ENCODE results near the gene DLG2. TPM values are rescaled to one million over a fixed set of nuclear protein-coding genes. Genes with fewer than 3 reads are reported as not detected.

DLG2 gene
- total and polyA plus RNA-seq, 2 donors (not counting 3 experiments of a cell fraction or from before 2014, with no cell fraction given): 0.15 to 1.1 TPM

GRCh38 chr11:83630211-83630610 is 1996.9 kb downstream of the DLG2 start:
- no peaks in the 10 kb centered on the region for H3K27me3 ChIP-seq (ENCODE audit: control insufficient read depth in 2 of 2, insufficient read depth in 2 of 2, low read length in 2 of 2)
- no peaks in the 10 kb centered on the region for H4K20me1 ChIP-seq (replicated peaks; ENCODE audit: control insufficient read depth, extremely low read depth, insufficient read depth, low read length)
- ChIA-PET POLR2A (no interaction called here), CTCF (no interaction called here)
- intact Hi-C loops (cut with micrococcal nuclease): no loop called here
- no peak for FAIRE-seq
- no peak overlapping the region for H3K27ac ChIP-seq (ENCODE audit: insufficient read depth, low read depth, low read length)
- no peak overlapping the region for H3K4me2 ChIP-seq (ENCODE audit: insufficient read depth, low read length)
- dilution Hi-C loops (cut with MboI; ENCODE audit: extremely low pct_ligation_motif_present, low sequenced_read_pairs): no loop called here
- BruUV-seq (replicated peaks): no TSS peak
- H3K9me1 ChIP-seq (replicated peaks; ENCODE audit: control insufficient read depth, extremely low read depth, insufficient read depth, low read length): no peaks in the 10 kb centered on the region
- H3K4me1 ChIP-seq (ENCODE audit: control insufficient read depth, extremely low read depth, insufficient read depth, low read length): no peaks in the 10 kb centered on the region
- no peak overlapping the region for H3K4me3 ChIP-seq (replicated peaks in 1 of 3; ENCODE audit: insufficient read depth in 1 of 3, low read depth in 1 of 3, low read length in 3 of 3)
- no peaks in the 10 kb centered on the region for H3K36me3 ChIP-seq (ENCODE audit: control insufficient read depth in 2 of 2, extremely low read depth in 1 of 2, insufficient read depth in 2 of 2, low read length in 2 of 2)
- no peak overlapping the region for H3K9ac ChIP-seq (replicated peaks; ENCODE audit: extremely low read depth, insufficient read depth, low read length)
- no peak for DNase-seq (ENCODE audit: low read depth, low spot score)
- no peaks in the 10 kb centered on the region for H3K79me2 ChIP-seq (ENCODE audit: control insufficient read depth, insufficient read depth, low read length)
- H3K9me3 ChIP-seq (replicated peaks; ENCODE audit: control insufficient read depth, insufficient read depth, low read length): no peaks in the 10 kb centered on the region
- no peak for TF ChIP-seq MYC (IDR thresholded peaks at IDR 0.05; ENCODE audit: low read depth, low read length)
- no peak for TF ChIP-seq FOS (IDR thresholded peaks at IDR 0.05; ENCODE audit: borderline replicate concordance, insufficient read depth, low read length)
- no peak for TF ChIP-seq POLR2A (IDR thresholded peaks at IDR 0.05; ENCODE audit: low read depth, low read length)
- no peak for TF ChIP-seq CTCF (IDR thresholded peaks at IDR 0.05; ENCODE audit: extremely low read depth in 1 of 2, insufficient read depth in 1 of 2, low read depth in 1 of 2, low read length in 2 of 2)
- no peak for TF ChIP-seq MAX (IDR thresholded peaks at IDR 0.05; ENCODE audit: insufficient read depth, insufficient read length)
- TF ChIP-seq JUN (IDR thresholded peaks at IDR 0.05; ENCODE audit: borderline replicate concordance, insufficient read depth, insufficient read length, low read depth): no peak
- no peak for TF ChIP-seq POLR2AphosphoS5 (IDR thresholded peaks at IDR 0.05; ENCODE audit: insufficient read depth, low read depth, low read length)
- TF ChIP-seq EZH2 (IDR thresholded peaks at IDR 0.05; ENCODE audit: borderline replicate concordance, low read depth, low read length, severe bottlenecking): no peak
- no peak for TF ChIP-seq GATA2 (IDR thresholded peaks at IDR 0.05; ENCODE audit: insufficient read depth, insufficient read length, low read depth, low read length)
- no peak overlapping the region for H2AFZ ChIP-seq (ENCODE audit: low read depth, low read length)
